HFF-Myc (cell line): ENCODE results near the gene AFAP1L2.

ENCODE experiments used
- DNase-seq: peaks from one replicate; pipeline ENCODE4 v3.0.0-alpha.2; 2011; ENCODE audit warnings: low read depth; ENCODE audit errors: extremely low read depth
- H3K4me3 ChIP-seq: replicated peaks from 2 replicates; pipeline ENCODE4 v1.5.1; 2011; ENCODE audit warnings: low read depth, mild to moderate bottlenecking, control low read depth, low read length
- TF ChIP-seq, protein P1 (sequence below): IDR thresholded peaks from 2 replicates; pipeline ENCODE4 v1.5.1; 2012; ENCODE audit warnings: mild to moderate bottlenecking, low read depth, low read length, control low read depth; ENCODE audit errors: missing control alignments

AFAP1L2 gene

DNA sequence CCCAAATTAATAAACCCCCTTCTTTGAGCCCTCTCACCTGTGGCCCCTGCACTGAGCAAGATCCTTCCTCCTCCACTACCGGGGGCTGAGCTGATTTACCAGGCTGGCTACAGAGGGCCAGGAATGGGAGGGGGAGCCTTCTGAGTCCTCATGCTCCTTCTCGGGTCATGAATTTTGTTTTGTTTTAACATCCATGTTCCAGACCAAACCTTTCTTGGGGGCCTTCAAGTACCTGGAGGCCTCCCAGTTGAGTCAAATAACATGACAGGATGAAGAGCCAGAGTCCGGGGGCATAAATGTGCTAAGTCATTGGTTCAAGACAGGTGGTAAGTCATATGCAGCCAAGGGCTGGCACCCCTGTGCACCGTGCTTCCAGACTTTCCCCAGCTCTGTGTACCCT lies 39.6 kb downstream of the AFAP1L2 start:
- TF ChIP-seq, protein P1, sequence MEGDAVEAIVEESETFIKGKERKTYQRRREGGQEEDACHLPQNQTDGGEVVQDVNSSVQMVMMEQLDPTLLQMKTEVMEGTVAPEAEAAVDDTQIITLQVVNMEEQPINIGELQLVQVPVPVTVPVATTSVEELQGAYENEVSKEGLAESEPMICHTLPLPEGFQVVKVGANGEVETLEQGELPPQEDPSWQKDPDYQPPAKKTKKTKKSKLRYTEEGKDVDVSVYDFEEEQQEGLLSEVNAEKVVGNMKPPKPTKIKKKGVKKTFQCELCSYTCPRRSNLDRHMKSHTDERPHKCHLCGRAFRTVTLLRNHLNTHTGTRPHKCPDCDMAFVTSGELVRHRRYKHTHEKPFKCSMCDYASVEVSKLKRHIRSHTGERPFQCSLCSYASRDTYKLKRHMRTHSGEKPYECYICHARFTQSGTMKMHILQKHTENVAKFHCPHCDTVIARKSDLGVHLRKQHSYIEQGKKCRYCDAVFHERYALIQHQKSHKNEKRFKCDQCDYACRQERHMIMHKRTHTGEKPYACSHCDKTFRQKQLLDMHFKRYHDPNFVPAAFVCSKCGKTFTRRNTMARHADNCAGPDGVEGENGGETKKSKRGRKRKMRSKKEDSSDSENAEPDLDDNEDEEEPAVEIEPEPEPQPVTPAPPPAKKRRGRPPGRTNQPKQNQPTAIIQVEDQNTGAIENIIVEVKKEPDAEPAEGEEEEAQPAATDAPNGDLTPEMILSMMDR: no peak
- DNase-seq: no peak

DNA sequence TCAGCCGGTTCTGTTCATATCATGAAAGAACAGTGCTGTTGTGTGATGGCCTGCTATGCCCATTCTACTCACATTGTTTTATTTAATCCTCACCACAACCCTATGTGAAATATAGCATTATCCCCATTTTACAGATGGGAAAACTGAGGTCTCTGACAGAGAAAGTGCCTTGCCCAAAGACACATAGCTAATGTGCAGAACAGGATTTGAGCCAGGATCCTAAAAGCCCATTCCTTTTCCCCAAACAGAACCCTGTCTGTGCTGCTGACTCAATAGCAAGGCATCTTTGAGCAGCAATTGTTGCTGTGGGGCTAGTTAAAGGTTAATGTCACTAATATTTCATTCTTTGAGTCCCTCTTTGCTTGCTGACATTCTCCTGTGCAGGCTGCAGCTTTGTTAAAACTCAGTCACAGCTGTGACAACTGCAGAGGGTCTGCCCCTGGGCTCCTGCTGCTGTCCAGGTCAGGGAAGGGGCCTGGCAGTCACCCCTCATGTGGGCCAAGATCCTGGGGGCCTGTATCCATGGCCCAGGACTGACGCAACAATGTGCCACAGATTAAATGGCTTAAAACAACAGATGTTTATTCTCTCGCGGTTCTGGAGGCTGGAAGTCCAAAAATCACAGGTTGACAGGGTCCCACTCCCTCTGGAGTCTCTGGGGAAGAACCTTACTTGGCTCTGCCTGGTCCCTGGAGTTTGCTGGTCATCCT lies 40.4 kb downstream of the AFAP1L2 start:
- H3K4me3 ChIP-seq: no peak overlapping the region
- no peak for DNase-seq
- TF ChIP-seq, protein P1: no peak

More for the DNA sequence above, 39.6 kb downstream of the AFAP1L2 start:
- H3K4me3 ChIP-seq: no peak overlapping the region

DNA sequence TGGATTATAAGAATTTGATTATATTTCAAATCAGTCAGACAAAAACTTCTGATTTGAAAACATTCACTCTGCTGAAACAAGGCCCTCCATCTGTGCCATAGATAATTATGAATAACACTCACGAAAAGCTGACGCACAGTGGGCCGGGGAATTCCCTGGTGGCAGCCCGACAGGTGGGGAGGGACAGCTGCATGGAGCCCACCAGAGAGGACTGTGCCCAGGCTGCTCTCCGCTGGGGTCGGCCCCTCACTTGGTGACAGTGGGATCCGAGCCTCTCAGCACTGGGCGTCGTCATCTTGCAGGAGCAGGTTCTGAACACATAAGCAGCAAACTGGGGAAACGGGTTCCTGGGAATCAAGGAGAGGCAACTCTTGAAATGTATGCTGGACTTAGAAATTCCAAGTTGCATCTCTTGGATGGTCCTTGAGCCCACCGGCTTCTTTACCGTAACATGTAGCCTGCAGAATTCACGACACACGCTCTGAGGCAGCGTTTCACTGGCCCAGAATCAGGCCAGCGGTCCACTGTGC lies 41.4 kb downstream of the AFAP1L2 start:
- DNase-seq: no peak
- no peak overlapping the region for H3K4me3 ChIP-seq
- TF ChIP-seq, protein P1: no peak

DNA sequence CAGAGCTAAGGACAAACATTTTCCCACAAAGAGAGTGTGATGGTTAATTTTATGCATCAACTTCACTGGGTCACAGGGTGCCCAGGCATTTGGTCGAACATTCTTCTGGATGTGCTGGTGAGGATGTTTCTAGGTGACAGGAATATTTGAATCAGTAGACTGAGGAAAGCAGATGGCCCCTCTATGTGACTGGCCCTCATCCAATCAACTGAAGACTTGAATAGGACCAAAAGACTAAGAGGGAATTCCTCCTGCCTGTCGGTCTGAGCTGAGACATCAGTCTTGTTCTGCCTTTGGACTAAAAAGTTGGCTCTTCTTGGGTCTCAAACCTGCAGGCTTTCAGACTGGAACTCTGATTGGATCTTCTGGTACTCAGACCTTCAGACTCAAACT lies 44.4 kb downstream of the AFAP1L2 start:
- TF ChIP-seq, protein P1: no peak
- H3K4me3 ChIP-seq: no peak overlapping the region
- DNase-seq: no peak

DNA sequence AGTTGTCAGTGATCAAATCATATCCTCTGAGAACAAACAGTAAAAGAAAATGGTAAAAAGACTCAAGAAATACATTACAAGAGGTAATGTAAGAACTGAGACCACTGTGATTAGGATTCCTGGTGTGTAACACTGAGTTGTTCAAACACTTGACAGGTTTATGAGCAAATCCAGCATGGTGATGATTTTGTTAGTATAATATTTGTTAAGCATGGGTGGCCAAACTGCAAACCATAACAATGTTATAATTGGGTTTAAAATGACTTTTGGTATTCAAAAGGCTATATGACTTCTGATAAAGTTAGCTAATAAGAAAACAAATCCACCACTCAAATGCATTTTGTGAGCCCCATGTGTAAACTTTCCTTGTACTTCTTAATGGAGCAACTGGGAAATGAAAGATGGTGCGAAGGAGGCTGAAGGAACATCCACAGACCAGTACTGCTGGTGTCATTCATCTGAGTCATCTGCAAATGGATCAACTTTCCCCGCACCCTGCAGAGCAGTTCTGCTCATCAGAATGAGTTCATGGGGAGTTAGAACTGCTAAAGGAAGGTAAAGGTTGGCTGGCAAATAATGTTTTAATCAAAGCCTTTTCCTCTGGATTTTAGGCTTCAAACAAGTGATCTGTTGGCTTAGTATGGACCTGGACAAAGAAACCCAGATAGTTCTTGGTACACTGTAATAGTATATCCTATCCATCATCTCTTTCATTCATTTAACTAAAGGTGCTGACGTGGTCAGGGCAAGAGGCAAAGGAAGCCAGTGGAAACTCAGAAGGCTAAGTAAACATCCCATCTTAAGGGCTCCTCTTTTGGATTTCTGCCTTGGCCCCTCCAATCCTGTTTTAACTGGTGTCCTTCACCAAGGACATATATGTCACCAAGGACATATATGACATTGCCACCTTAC lies 45.0 kb downstream of the AFAP1L2 start:
- no peak overlapping the region for H3K4me3 ChIP-seq
- TF ChIP-seq, protein P1: no peak
- DNase-seq: no peak

DNA sequence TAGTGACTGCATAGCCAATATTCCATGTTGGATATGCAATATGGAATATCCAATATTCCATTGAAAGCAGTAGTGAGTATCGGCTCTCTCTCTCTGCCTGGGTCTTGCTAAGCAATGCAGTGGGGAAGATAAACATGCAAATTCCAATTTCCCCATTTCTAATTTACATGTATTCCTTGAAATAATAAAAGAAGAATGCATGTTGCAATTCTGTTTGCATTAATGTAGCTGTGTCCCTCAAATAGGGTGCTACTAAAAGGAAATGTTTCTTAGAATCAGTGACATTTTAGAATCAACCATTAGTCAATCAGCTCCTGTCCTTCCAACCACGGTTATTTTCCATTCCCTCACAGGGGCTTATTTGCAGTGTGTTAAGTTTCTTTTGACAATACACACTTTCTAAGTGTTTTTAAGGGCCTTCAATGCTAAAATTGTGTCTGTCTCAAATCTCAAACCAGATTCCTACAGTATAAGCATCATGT lies 46.7 kb downstream of the AFAP1L2 start:
- no peak for DNase-seq
- H3K4me3 ChIP-seq: no peak overlapping the region

More for the DNA sequence above, 46.7 kb downstream of the AFAP1L2 start:
- TF ChIP-seq, protein P1: no peak
